H1 (cell line): Measurements from ENCODE around the gene SUGT1. TPM values are rescaled to one million over a fixed set of nuclear protein-coding genes. Genes with fewer than 3 reads are reported as not detected.

Experiments
- CTCF ChIA-PET: fragments of 300-600 bp; sonication (Branson Sonifier 250); formaldehyde crosslinking; loops from one replicate; lab custom pipeline; 2021; ENCODE audit not compliant: partially characterized antibody; lab: Charles Lee
- POLR2A ChIA-PET: fragments of 300-600 bp; sonication (Branson Sonifier 250); formaldehyde crosslinking; loops from one replicate; lab custom pipeline; 2021; ENCODE audit warnings: inconsistent platforms; ENCODE audit not compliant: partially characterized antibody; lab: Charles Lee
- DNase-seq, 2 experiments: peaks; one replicate each; pipeline versions ENCODE4 v3.0.0 to v3.0.0-alpha.2; 2010 to 2022; ENCODE audit warnings: low spot score in 2 of 2, low read depth in 1 of 2, mixed read lengths in 1 of 2
- FAIRE-seq: peaks from 2 replicates; lab custom pipeline; 2011; peaks lifted over from hg19 to GRCh38; lab: Jason Lieb, UNC
- H2AFZ ChIP-seq: 2 replicates; pipeline ENCODE4 v1.8.1; 2012; ENCODE audit warnings: low read length, inconsistent platforms
- H2AK5ac ChIP-seq: 2 replicates; pipeline ENCODE4 v1.6.1; 2013; ENCODE audit warnings: low read depth, low read length
- H2BK120ac ChIP-seq: replicated peaks from 2 replicates; pipeline ENCODE3; 2013; ENCODE audit warnings: low read depth, low read length, inconsistent platforms
- H2BK12ac ChIP-seq: 2 replicates; pipeline ENCODE4 v1.6.1; 2013; ENCODE audit warnings: low read depth, low read length
- H2BK15ac ChIP-seq: 2 replicates; pipeline ENCODE4 v1.6.1; 2013; ENCODE audit warnings: low read length
- H2BK20ac ChIP-seq: 2 replicates; pipeline ENCODE4 v1.6.1; 2013; ENCODE audit warnings: low read length
- H2BK5ac ChIP-seq: 2 replicates; pipeline ENCODE4 v1.6.1; 2013; ENCODE audit warnings: low read depth, low read length
- H3K14ac ChIP-seq: 2 replicates; pipeline ENCODE4 v1.6.1; 2013; ENCODE audit warnings: inconsistent platforms; ENCODE audit not compliant: insufficient read length
- H3K18ac ChIP-seq: 2 replicates; pipeline ENCODE4 v1.6.1; 2013; ENCODE audit warnings: low read length; ENCODE audit errors: extremely low read depth
- H3K23ac ChIP-seq: 2 replicates; pipeline ENCODE4 v1.6.1; 2013; ENCODE audit warnings: inconsistent platforms; ENCODE audit not compliant: insufficient read length
- H3K23me2 ChIP-seq: 2 replicates; pipeline ENCODE4 v1.6.1; 2013; ENCODE audit warnings: low read depth, low read length
- H3K27ac ChIP-seq: 2 replicates; pipeline ENCODE4 v1.6.1; 2011; ENCODE audit warnings: low read depth, low read length, inconsistent platforms
- H3K27me3 ChIP-seq, 4 experiments: replicated peaks in 1 of 4; 1 replicate in 1 of 4; 2 replicates in 3 of 4; pipeline versions ENCODE4 v1.6.1 to v1.8.1; 2011 to 2013; ENCODE audit warnings: low read length in 3 of 4, mild to moderate bottlenecking in 3 of 4, inconsistent platforms in 2 of 4, mixed read lengths in 2 of 4, moderate library complexity in 1 of 4; ENCODE audit not compliant: control insufficient read depth in 3 of 4, insufficient read depth in 3 of 4; ENCODE audit errors: extremely low read depth in 1 of 4
- H3K36me3 ChIP-seq, 4 experiments: 2 replicates each; pipeline versions ENCODE4 v1.6.1 to v1.8.1; 2011 to 2013; ENCODE audit warnings: mild to moderate bottlenecking in 4 of 4, low read length in 3 of 4, moderate library complexity in 2 of 4, control low read depth in 1 of 4, inconsistent platforms in 1 of 4; ENCODE audit not compliant: insufficient read depth in 4 of 4, control insufficient read depth in 2 of 4
- H3K4ac ChIP-seq: replicated peaks from 2 replicates; pipeline ENCODE3; 2013; ENCODE audit warnings: low read length, low read depth, mixed read lengths, inconsistent platforms; ENCODE audit not compliant: insufficient read length
- H3K4me1 ChIP-seq, 4 experiments: replicated peaks in 1 of 4; 1 replicate in 1 of 4; 2 replicates in 3 of 4; pipeline versions ENCODE4 v1.6.1 to v1.8.1; 2011 to 2013; ENCODE audit warnings: low read length in 3 of 4, inconsistent platforms in 2 of 4, mixed read lengths in 1 of 4; ENCODE audit not compliant: insufficient read depth in 4 of 4, control insufficient read depth in 3 of 4
- H3K4me2 ChIP-seq, 2 experiments: 2 replicates each; pipeline versions ENCODE4 v1.6.1 to v1.8.1; 2011 to 2013; ENCODE audit warnings: low read depth in 2 of 2, low read length in 2 of 2, control low read depth in 1 of 2, inconsistent platforms in 1 of 2, mild to moderate bottlenecking in 1 of 2; ENCODE audit not compliant: insufficient read depth in 1 of 2
- H3K4me3 ChIP-seq, 4 experiments: fragments of 200-600, 300-600 bp in 1 of 4; sonication (generic), shearing (Covaris generic), sonication (Bioruptor Twin) in 1 of 4; 2 replicates each; pipeline versions ENCODE4 v1.5.1 to v1.8.1; 2011 to 2016; ENCODE audit warnings: low read length in 4 of 4, low read depth in 3 of 4, control low read depth in 2 of 4, inconsistent platforms in 2 of 4, mild to moderate bottlenecking in 2 of 4, mixed read lengths in 1 of 4, moderate library complexity in 1 of 4; ENCODE audit not compliant: insufficient read depth in 2 of 4; ENCODE audit errors: extremely low read depth in 1 of 4
- H3K56ac ChIP-seq: replicated peaks from 2 replicates; pipeline ENCODE3; 2013; ENCODE audit warnings: low read depth, mild to moderate bottlenecking, mixed read lengths, low read length, inconsistent platforms; ENCODE audit not compliant: insufficient read length
- H3K79me1 ChIP-seq: 2 replicates; pipeline ENCODE4 v1.6.1; 2013; ENCODE audit warnings: low read depth, low read length, control low read depth
- H3K79me2 ChIP-seq, 2 experiments: 2 replicates each; pipeline versions ENCODE4 v1.6.1 to v1.8.1; 2012 to 2013; ENCODE audit warnings: low read length in 2 of 2, mild to moderate bottlenecking in 2 of 2, inconsistent platforms in 1 of 2; ENCODE audit not compliant: insufficient read depth in 2 of 2, control insufficient read depth in 1 of 2
- H3K9ac ChIP-seq, 4 experiments: replicated peaks in 1 of 4; 1 replicate in 1 of 4; 2 replicates in 3 of 4; pipeline versions ENCODE4 v1.6.1 to v1.8.1; 2011 to 2013; ENCODE audit warnings: low read depth in 3 of 4, low read length in 3 of 4, control low read depth in 2 of 4, mild to moderate bottlenecking in 2 of 4, moderate library complexity in 2 of 4, inconsistent platforms in 1 of 4; ENCODE audit errors: extremely low read depth in 1 of 4
- H3K9me3 ChIP-seq, 2 experiments: 2 replicates each; pipeline versions ENCODE4 v1.6.1 to v1.8.1; 2012 to 2013; ENCODE audit warnings: mild to moderate bottlenecking in 2 of 2, moderate library complexity in 2 of 2, control low read depth in 1 of 2, inconsistent platforms in 1 of 2, low read depth in 1 of 2, low read length in 1 of 2, mixed read lengths in 1 of 2; ENCODE audit not compliant: insufficient read depth in 2 of 2
- H4K20me1 ChIP-seq, 2 experiments: replicated peaks in 1 of 2; 2 replicates each; pipeline versions ENCODE3 to v1.8.1; 2011 to 2013; ENCODE audit warnings: inconsistent platforms in 2 of 2, low read length in 2 of 2, mild to moderate bottlenecking in 1 of 2; ENCODE audit not compliant: insufficient read depth in 2 of 2, control insufficient read depth in 1 of 2
- H4K5ac ChIP-seq: 2 replicates; pipeline ENCODE4 v1.6.1; 2013; ENCODE audit warnings: low read length, low read depth, mixed read lengths, inconsistent platforms; ENCODE audit not compliant: insufficient read length
- H4K8ac ChIP-seq: 2 replicates; pipeline ENCODE4 v1.8.0; 2013; ENCODE audit warnings: mild to moderate bottlenecking, moderate library complexity, low read length, inconsistent platforms; ENCODE audit not compliant: insufficient read depth; ENCODE audit errors: extremely low read depth
- H4K91ac ChIP-seq: replicated peaks from 2 replicates; pipeline ENCODE3; 2013; ENCODE audit warnings: low read length, mixed read lengths, inconsistent platforms; ENCODE audit not compliant: insufficient read length
- HDAC2 ChIP-seq, 2 experiments: fragments of 300-600 bp in 1 of 2; sonication (generic) in 1 of 2; IDR thresholded peaks; 2 replicates each; pipeline ENCODE4 v1.6.1; 2011 to 2012; ENCODE audit warnings: low read depth in 2 of 2, low read length in 2 of 2, mild to moderate bottlenecking in 2 of 2, moderate library complexity in 2 of 2, borderline replicate concordance in 1 of 2, inconsistent platforms in 1 of 2
- SIX5 ChIP-seq: IDR thresholded peaks from 2 replicates; pipeline ENCODE4 v1.6.1; 2011; ENCODE audit warnings: mild to moderate bottlenecking, low read depth, low read length
- WGBS, 2 experiments: shearing (Covaris generic) in 1 of 2; methylation state at CpG; one replicate each; pipeline versions ENCODE4 v1.1.6 to v1.1.7; 2013 to 2015; ENCODE audit warnings: low lambda C conversion rate in 2 of 2, mixed read lengths in 2 of 2, inconsistent platforms in 1 of 2, low coverage in 1 of 2, missing lambda C conversion rate in 1 of 2; ENCODE audit not compliant: insufficient replicate concordance in 2 of 2, insufficient coverage in 1 of 2, insufficient read length in 1 of 2; ENCODE audit errors: extremely low coverage in 1 of 2, missing lambda C conversion rate in 1 of 2; 5-methylcytosine and 5-hydroxymethylcytosine counted together
- polyA plus RNA-seq, 7 experiments: library from polyadenylated mRNA; depleted of rRNA in 3 of 7; stranded (reverse) in 5 of 7; unstranded in 2 of 7; fragments of >200 nt in 5 of 7; fragments of 200-250 nt in 2 of 7; gene quantifications; 1 replicate in 5 of 7; 2 replicates in 1 of 7; 4 replicates in 1 of 7; pipeline versions ENCODE4 v1.2.1 to v1.2.3, GENCODE V29; 2011 to 2013; ENCODE audit warnings: missing spikeins in 2 of 7, mixed read lengths in 2 of 7
- total RNA-seq: library from RNA; stranded (reverse); fragmentation: NEBNext Ultra II Directional; extraction: Animal tissue kit (Norgen Biotek cat#: 25700); gene quantifications from 2 replicates; pipeline ENCODE4 v1.2.1, GENCODE V29; 2021

Gene SUGT1
- total and polyA plus RNA-seq, 2 of the 8 experiments (the other 6 are each of a cell fraction or from before 2014, with no cell fraction given), result 21.0 to 99.4 TPM

GRCh38 chr13:52644108-52644507, 8.5 kb upstream of the SUGT1 start:
- WGBS, 2 experiments, result 94% methylated on average over 3 of the region's 3 CpGs; no CpG with 5 or more reads in 1 of the 2 experiments

More at GRCh38 chr13:52644108-52644507, 8.5 kb upstream of the SUGT1 start:
- Histone ChIP-seq H4K8ac (no peak overlapping the region), H3K27ac (no peak overlapping the region), H2AFZ (no peak overlapping the region), H2BK5ac (no peak overlapping the region), H2BK120ac (no peak overlapping the region), H3K4me3 (no peak overlapping the region), H2BK12ac (no peak overlapping the region), H3K27me3 (no peaks in the 10 kb centered on the region), H4K20me1 (no peaks in the 10 kb centered on the region), H3K56ac (no peak overlapping the region), H4K5ac (no peak overlapping the region), H3K9ac (no peak overlapping the region), H3K9me3 (no peaks in the 10 kb centered on the region), H3K79me2 (no peaks in the 10 kb centered on the region), H2BK20ac (no peak overlapping the region), H2AK5ac (no peak overlapping the region), H3K4ac (no peak overlapping the region), H3K23me2 (no peaks in the 10 kb centered on the region), H3K14ac (no peak overlapping the region), H3K23ac (peak overlapping the region; percentile 65), H3K36me3 (peaks cover 0 to 2% (median 1%) of the 10 kb centered on the region in 4 experiments; a peak in 2 of 8 replicates), H4K91ac (no peak overlapping the region), H2BK15ac (no peak overlapping the region), H3K4me2 (no peak overlapping the region), H3K79me1 (no peaks in the 10 kb centered on the region), H3K4me1 (no peaks in the 10 kb centered on the region), H3K18ac (no peak overlapping the region)
- FAIRE-seq, result no peak
- no peak for DNase-seq
- TF ChIP-seq SIX5, result no peak
- TF ChIP-seq HDAC2 (IDR thresholded peaks at IDR 0.05; ENCODE audit: borderline replicate concordance in 1 of 2, low read depth in 2 of 2, low read length in 2 of 2), result no peak
- CTCF ChIA-PET, result interaction anchor here (0.7 kb wide), 2 partner anchors 21 to 83 kb away, joined by 3 read pairs; no protein-coding TSS in a partner anchor
- POLR2A ChIA-PET, result interaction anchor here (1.0 to 3.2 kb wide), 3 partner anchors 8 to 27 kb away, joined by 5 to 16 read pairs (median 6); partner anchors contain the start of gene SUGT1
